ENCODE data around the gene SND1. TPM values are rescaled to one million over a fixed set of nuclear protein-coding genes. Genes with fewer than 3 reads are reported as not detected.

The SND1 gene
- total RNA-seq, 1 donor from 2014 or later, result 85.9 TPM

DNA sequence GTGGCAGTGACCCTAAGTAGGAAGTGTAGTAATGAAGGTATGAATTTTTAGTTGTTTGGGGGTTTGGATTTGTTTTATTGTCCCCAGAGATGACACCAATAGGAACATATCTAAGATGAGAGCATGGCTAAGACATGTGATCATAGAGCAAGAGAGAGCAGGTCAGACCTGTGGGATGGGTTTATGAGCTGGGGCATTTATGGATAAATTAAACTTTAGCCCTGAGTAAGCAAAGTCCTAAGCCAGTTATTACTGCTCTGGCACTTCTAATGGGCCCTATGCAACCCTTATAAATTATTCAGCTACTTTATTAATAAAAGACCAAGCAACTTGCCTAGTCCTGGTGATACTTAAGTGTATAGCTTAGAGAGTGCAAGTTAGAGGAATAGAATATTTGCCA, 294.1 kb downstream of the SND1 start:
- Histone ChIP-seq H3K27ac (no peak overlapping the region), H3K9me3 (no peaks in the 10 kb centered on the region), H3K4me1 (no peaks in the 10 kb centered on the region), H3K36me3 (no peaks in the 10 kb centered on the region), H3K27me3 (no peaks in the 10 kb centered on the region), H3K4me3 (no peak overlapping the region)
- DNase-seq (ENCODE audit: extremely low spot score in 2 of 2), result no peak
- TF ChIP-seq, protein P1, sequence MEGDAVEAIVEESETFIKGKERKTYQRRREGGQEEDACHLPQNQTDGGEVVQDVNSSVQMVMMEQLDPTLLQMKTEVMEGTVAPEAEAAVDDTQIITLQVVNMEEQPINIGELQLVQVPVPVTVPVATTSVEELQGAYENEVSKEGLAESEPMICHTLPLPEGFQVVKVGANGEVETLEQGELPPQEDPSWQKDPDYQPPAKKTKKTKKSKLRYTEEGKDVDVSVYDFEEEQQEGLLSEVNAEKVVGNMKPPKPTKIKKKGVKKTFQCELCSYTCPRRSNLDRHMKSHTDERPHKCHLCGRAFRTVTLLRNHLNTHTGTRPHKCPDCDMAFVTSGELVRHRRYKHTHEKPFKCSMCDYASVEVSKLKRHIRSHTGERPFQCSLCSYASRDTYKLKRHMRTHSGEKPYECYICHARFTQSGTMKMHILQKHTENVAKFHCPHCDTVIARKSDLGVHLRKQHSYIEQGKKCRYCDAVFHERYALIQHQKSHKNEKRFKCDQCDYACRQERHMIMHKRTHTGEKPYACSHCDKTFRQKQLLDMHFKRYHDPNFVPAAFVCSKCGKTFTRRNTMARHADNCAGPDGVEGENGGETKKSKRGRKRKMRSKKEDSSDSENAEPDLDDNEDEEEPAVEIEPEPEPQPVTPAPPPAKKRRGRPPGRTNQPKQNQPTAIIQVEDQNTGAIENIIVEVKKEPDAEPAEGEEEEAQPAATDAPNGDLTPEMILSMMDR (IDR thresholded peaks at IDR 0.05), result no peak
- TF ChIP-seq POLR2AphosphoS5 (IDR thresholded peaks at IDR 0.05; ENCODE audit: insufficient read depth in 1 of 2, low read depth in 1 of 2) (no peak), POLR2A (IDR thresholded peaks at IDR 0.05) (no peak)
- intact Hi-C loops (cut with DNase I), result no loop called here

DNA sequence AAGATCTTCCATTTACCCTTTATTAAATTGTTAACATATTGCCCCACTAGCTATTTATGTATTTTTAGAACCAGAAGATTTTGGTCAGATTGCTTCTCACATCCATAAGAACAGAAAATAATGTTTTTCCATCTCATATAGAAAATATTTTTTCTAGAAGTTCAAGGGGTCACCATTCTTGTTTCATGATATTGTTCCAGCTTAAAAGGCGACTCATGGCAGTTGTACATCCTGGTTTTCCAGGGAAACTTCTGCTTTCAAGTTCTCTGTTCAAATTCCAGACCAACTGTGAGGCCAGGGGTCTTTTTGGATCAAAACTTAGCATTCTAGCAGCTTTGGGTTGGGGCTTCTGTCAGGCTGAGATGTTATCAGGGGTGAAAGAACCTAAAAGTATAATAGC, 294.9 kb downstream of the SND1 start:
- TF ChIP-seq, protein P1 (IDR thresholded peaks at IDR 0.05), result no peak
- TF ChIP-seq POLR2A (IDR thresholded peaks at IDR 0.05) (no peak), POLR2AphosphoS5 (IDR thresholded peaks at IDR 0.05; ENCODE audit: insufficient read depth in 1 of 2, low read depth in 1 of 2) (no peak)
- Histone ChIP-seq H3K36me3 (no peaks in the 10 kb centered on the region), H3K27ac (no peak overlapping the region), H3K4me3 (no peak overlapping the region), H3K4me1 (no peaks in the 10 kb centered on the region), H3K9me3 (no peaks in the 10 kb centered on the region), H3K27me3 (no peaks in the 10 kb centered on the region)
- intact Hi-C loops (cut with DNase I), result no loop called here
- DNase-seq (ENCODE audit: extremely low spot score in 2 of 2), result no peak

DNA sequence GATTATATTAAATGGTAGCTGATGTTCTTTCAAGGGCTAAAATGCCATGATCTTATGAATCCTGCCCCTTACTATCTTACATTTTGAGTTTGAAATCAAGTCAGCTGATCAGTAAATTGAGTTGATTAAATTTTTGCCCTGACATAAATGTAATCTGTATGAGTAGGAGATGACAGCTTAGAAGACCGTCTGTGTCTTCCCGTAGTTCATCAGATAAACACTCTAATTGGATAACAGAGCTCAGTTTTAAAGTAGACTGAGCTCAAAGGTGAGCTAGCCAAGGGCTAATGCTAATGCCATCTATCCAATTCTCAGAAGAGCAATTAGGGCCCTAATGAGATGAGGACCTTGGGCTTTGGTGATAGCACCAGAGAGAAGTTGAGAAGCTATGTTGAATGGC, 296.3 kb downstream of the SND1 start:
- H3K4me3 ChIP-seq, result no peak overlapping the region
- no peaks in the 10 kb centered on the region for H3K9me3 ChIP-seq
- H3K27me3 ChIP-seq, result no peaks in the 10 kb centered on the region
- no peaks in the 10 kb centered on the region for H3K36me3 ChIP-seq
- no peak overlapping the region for H3K27ac ChIP-seq
- intact Hi-C loops (cut with DNase I), result no loop called here
- TF ChIP-seq POLR2AphosphoS5 (IDR thresholded peaks at IDR 0.05; ENCODE audit: insufficient read depth in 1 of 2, low read depth in 1 of 2) (no peak), POLR2A (IDR thresholded peaks at IDR 0.05) (no peak)
- TF ChIP-seq, protein P1 (IDR thresholded peaks at IDR 0.05), result no peak
- no peaks in the 10 kb centered on the region for H3K4me1 ChIP-seq
- no peak for DNase-seq (ENCODE audit: extremely low spot score in 2 of 2)

DNA sequence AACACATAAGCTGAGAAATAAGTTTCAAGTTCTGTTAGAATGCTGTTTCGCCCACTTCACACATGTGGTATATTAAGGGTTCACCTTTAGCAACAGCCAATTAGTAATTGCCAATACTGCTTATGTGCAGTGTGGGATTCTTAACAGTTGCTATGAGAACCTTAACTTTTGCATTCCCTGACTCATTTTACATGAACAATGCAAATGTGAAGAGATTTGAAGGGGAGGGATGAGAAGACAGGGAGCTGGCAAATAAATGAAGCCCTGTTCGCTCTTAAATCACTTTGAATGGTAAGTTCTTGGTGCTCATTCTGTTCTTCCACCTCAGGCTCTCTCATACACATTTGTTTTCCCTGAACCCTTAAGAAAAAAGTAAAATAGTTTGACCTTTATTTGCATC, 296.9 kb downstream of the SND1 start:
- Histone ChIP-seq H3K9me3 (no peaks in the 10 kb centered on the region), H3K27me3 (no peaks in the 10 kb centered on the region), H3K27ac (no peak overlapping the region), H3K4me1 (no peaks in the 10 kb centered on the region), H3K4me3 (no peak overlapping the region), H3K36me3 (no peaks in the 10 kb centered on the region)
- no peak for DNase-seq (ENCODE audit: extremely low spot score in 2 of 2)
- TF ChIP-seq, protein P1 (IDR thresholded peaks at IDR 0.05), result no peak
- TF ChIP-seq POLR2A (IDR thresholded peaks at IDR 0.05) (no peak), POLR2AphosphoS5 (IDR thresholded peaks at IDR 0.05; ENCODE audit: insufficient read depth in 1 of 2, low read depth in 1 of 2) (no peak)
- intact Hi-C loops (cut with DNase I), result no loop called here

DNA sequence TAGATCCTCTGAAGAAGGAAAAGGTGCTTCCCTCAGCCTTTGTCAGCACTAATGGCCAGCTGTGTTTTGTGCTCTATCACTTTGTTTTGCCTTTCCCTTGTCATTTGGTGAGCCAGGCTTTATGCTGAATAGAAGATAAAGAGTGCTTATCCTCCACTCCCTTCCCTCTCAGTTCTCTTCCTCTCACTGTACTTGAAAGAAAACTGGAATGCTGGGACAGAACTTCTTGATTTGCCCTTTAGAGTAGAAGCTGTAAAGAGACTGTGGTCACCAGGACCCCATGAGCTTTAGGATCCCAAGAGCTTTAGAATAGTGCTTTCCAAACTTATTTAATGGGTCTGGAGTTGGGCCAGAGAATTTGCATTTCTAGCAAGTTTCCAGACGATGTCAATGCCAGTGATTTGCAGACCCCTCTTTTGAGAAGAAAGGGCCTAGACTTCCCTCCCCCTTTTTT, 297.8 kb downstream of the SND1 start:
- Histone ChIP-seq H3K27me3 (no peaks in the 10 kb centered on the region), H3K9me3 (no peaks in the 10 kb centered on the region), H3K27ac (no peak overlapping the region), H3K4me1 (no peaks in the 10 kb centered on the region), H3K4me3 (no peak overlapping the region), H3K36me3 (no peaks in the 10 kb centered on the region)
- TF ChIP-seq POLR2A (IDR thresholded peaks at IDR 0.05) (no peak), POLR2AphosphoS5 (IDR thresholded peaks at IDR 0.05; ENCODE audit: insufficient read depth in 1 of 2, low read depth in 1 of 2) (no peak)
- TF ChIP-seq, protein P1 (IDR thresholded peaks at IDR 0.05), result no peak
- no peak for DNase-seq (ENCODE audit: extremely low spot score in 2 of 2)
- intact Hi-C loops (cut with DNase I), result no loop called here

Measured in vagina (tissue), 2 donors.